HCT116 (cell line): ENCODE measurements around the gene NOL4L.

ENCODE experiments used
- EZH2 ChIP-seq: fragments of 200-600 bp; sonication (generic); IDR thresholded peaks from 2 replicates; pipeline ENCODE4 v1.6.1; 2017; ENCODE audit warnings: antibody characterized with exemption, mixed run types
- POLR2A ChIP-seq: IDR thresholded peaks from 2 replicates; pipeline ENCODE4 v1.7.0; 2011; ENCODE audit warnings: borderline replicate concordance; ENCODE audit not compliant: insufficient read depth, insufficient read length; ENCODE audit errors: extremely low read depth
- RAD21 ChIP-seq: IDR thresholded peaks from 2 replicates; pipeline ENCODE4 v1.6.1; 2012; ENCODE audit warnings: low read depth, mild to moderate bottlenecking
- TCF7L2 ChIP-seq: IDR thresholded peaks from 2 replicates; pipeline ENCODE4 v1.7.0; 2011; ENCODE audit warnings: borderline replicate concordance, inconsistent platforms; ENCODE audit not compliant: insufficient read depth, insufficient read length; ENCODE audit errors: extremely low read depth
- YY1 ChIP-seq: IDR thresholded peaks from 2 replicates; pipeline ENCODE4 v1.6.1; 2011; ENCODE audit warnings: low read length, low read depth, moderate library complexity, mild to moderate bottlenecking; ENCODE audit not compliant: insufficient replicate concordance; ENCODE audit errors: extremely low read depth
- TF ChIP-seq, protein P1 (sequence below), 3 experiments: fragments of 200-600 bp in 1 of 3; sonication (generic) in 1 of 3; IDR thresholded peaks in 2 of 3; conservative IDR thresholded peaks in 1 of 3; 2 replicates each; pipeline ENCODE4 v1.5.1; 2012 to 2017; ENCODE audit warnings: low read depth in 2 of 3, low read length in 2 of 3, antibody characterized with exemption in 1 of 3, borderline replicate concordance in 1 of 3, control low read depth in 1 of 3, mild to moderate bottlenecking in 1 of 3, mixed read lengths in 1 of 3, mixed run types in 1 of 3, moderate library complexity in 1 of 3; ENCODE audit not compliant: insufficient read depth in 1 of 3
- TF ChIP-seq, protein P2 (sequence below): IDR thresholded peaks from 2 replicates; pipeline ENCODE4 v1.6.1; 2012

DNA sequence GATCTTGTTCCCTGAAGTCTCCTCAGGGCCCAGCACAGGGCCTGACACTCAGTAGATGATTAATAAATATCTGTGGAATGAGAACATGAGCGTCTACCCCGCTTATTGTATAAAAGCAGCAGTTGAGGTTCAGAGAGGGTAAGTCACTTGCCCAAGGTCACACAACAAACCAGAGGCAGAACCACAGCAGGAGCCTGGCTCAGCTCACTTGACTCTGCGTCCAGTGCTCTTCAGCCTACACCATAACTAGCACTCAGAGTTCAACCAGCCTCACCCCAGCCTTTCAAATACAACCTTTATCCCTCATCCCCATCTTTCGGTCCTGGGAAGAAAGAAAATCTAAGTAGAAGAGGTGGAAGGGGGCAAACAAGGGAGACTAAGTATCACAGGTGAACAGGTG, 24.9 kb upstream of the NOL4L start:
- TF ChIP-seq, protein P1, sequence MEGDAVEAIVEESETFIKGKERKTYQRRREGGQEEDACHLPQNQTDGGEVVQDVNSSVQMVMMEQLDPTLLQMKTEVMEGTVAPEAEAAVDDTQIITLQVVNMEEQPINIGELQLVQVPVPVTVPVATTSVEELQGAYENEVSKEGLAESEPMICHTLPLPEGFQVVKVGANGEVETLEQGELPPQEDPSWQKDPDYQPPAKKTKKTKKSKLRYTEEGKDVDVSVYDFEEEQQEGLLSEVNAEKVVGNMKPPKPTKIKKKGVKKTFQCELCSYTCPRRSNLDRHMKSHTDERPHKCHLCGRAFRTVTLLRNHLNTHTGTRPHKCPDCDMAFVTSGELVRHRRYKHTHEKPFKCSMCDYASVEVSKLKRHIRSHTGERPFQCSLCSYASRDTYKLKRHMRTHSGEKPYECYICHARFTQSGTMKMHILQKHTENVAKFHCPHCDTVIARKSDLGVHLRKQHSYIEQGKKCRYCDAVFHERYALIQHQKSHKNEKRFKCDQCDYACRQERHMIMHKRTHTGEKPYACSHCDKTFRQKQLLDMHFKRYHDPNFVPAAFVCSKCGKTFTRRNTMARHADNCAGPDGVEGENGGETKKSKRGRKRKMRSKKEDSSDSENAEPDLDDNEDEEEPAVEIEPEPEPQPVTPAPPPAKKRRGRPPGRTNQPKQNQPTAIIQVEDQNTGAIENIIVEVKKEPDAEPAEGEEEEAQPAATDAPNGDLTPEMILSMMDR (IDR thresholded peaks at IDR 0.05 in 2 of 3, conservative IDR thresholded peaks at IDR 0.05 in 1 of 3; ENCODE audit: borderline replicate concordance in 1 of 3, insufficient read depth in 1 of 3, low read depth in 2 of 3, low read length in 2 of 3): no peak
- TF ChIP-seq POLR2A (no peak), YY1 (no peak), TCF7L2 (no peak), EZH2 (no peak), RAD21 (no peak)
- TF ChIP-seq, protein P2, sequence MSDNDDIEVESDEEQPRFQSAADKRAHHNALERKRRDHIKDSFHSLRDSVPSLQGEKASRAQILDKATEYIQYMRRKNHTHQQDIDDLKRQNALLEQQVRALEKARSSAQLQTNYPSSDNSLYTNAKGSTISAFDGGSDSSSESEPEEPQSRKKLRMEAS: no peak
